ENCODE results near the gene KLF3. TPM values are rescaled to one million over a fixed set of nuclear protein-coding genes. Genes with fewer than 3 reads are reported as not detected.
A peak's percentile ranks its signal among the peaks of the same experiment; 100 is the strongest.

Gene KLF3
- total and polyA plus RNA-seq, 9 of the 15 experiments (the other 6 are each of a cell fraction or from before 2014, with no cell fraction given): 9.9 to 47.2 (median 18.1) TPM

GRCh38 chr4:38667085-38667893, 3.3 kb downstream of the KLF3 start (continued):
- no peak for TF ChIP-seq ZNF282 (CRISPR knock-in tag; IDR thresholded peaks at IDR 0.05)
- no peak for TF ChIP-seq POLR2G (IDR thresholded peaks at IDR 0.05; ENCODE audit: low read depth, low read length)
- no peak for TF ChIP-seq KLF1 (tag; IDR thresholded peaks at IDR 0.05)
- TF ChIP-seq RB1 (IDR thresholded peaks at IDR 0.05; ENCODE audit: low read depth): peak; percentile 65; the same call in 1 of the 2 replicates
- no peak for TF ChIP-seq NFYB (IDR thresholded peaks at IDR 0.05; ENCODE audit: extremely low read depth, insufficient read length)
- peak; percentile 84 for TF ChIP-seq ZNF395 (CRISPR knock-in tag; IDR thresholded peaks at IDR 0.05)
- TF ChIP-seq FOS (IDR thresholded peaks at IDR 0.05; ENCODE audit: extremely low read depth, insufficient read length): no peak
- TF ChIP-seq XRCC3 (IDR thresholded peaks at IDR 0.05): no peak
- TF ChIP-seq CCAR2 (IDR thresholded peaks at IDR 0.05; ENCODE audit: low read depth, low read length): no peak
- TF ChIP-seq CHD4 (IDR thresholded peaks at IDR 0.05; ENCODE audit: insufficient read depth, insufficient replicate concordance, low read depth, low read length, poor library complexity, severe bottlenecking): no peak
- TF ChIP-seq ZNF146 (CRISPR knock-in tag; IDR thresholded peaks at IDR 0.05; ENCODE audit: unreplicated experiment): no peak
- TF ChIP-seq SAP30 (IDR thresholded peaks at IDR 0.05; ENCODE audit: borderline replicate concordance, insufficient read depth, low read depth, low read length, poor library complexity, severe bottlenecking): no peak
- no peak for TF ChIP-seq HNRNPUL1 (IDR thresholded peaks at IDR 0.05; ENCODE audit: low read length)
- no peak for TF ChIP-seq RFX5 (IDR thresholded peaks at IDR 0.05; ENCODE audit: low read depth, low read length)
- TF ChIP-seq ZNF518B (CRISPR knock-in tag; IDR thresholded peaks at IDR 0.05): no peak
- no peak for TF ChIP-seq RHOXF2B (CRISPR knock-in tag; conservative IDR thresholded peaks at IDR 0.05)
- peak; percentile 67 to 96; a peak in 3 of 4 replicates for TF ChIP-seq ARNT (IDR thresholded peaks at IDR 0.05)
- no peak for TF ChIP-seq NFIX (CRISPR knock-in tag; IDR thresholded peaks at IDR 0.05; ENCODE audit: low read depth)
- TF ChIP-seq NELFE (IDR thresholded peaks at IDR 0.05; ENCODE audit: insufficient read depth, insufficient read length): no peak
- TF ChIP-seq SIX5 (IDR thresholded peaks at IDR 0.05; ENCODE audit: borderline replicate concordance in 1 of 2, insufficient read depth in 1 of 2, low read depth in 1 of 2, low read length in 2 of 2): no peak
- TF ChIP-seq CBX8 (IDR thresholded peaks at IDR 0.05; ENCODE audit: borderline replicate concordance, extremely low read depth, low read depth, low read length, poor library complexity, severe bottlenecking): no peak
- no peak for TF ChIP-seq RBBP5 (IDR thresholded peaks at IDR 0.05; ENCODE audit: borderline replicate concordance, insufficient read depth, low read length, poor library complexity, severe bottlenecking)
- TF ChIP-seq SMC3 (conservative IDR thresholded peaks at IDR 0.05; ENCODE audit: insufficient read depth, low read depth, low read length): no peak

Measured in K562 (cell line).